C4-2B (cell line): ENCODE data around the gene GEN1.

ENCODE experiments used
- H3K27ac ChIP-seq: fragments of 450-650 bp; 2 replicates; pipeline ENCODE4 v1.5.1; 2017
- CTCF ChIP-seq: fragments of 450-650 bp; conservative IDR thresholded peaks from 2 replicates; pipeline ENCODE4 v1.5.1; 2017; ENCODE audit warnings: mild to moderate bottlenecking
- ZFX ChIP-seq: fragments of 450-650 bp; IDR thresholded peaks from 2 replicates; pipeline ENCODE4 v1.6.1; 2017

GEN1 gene

DNA sequence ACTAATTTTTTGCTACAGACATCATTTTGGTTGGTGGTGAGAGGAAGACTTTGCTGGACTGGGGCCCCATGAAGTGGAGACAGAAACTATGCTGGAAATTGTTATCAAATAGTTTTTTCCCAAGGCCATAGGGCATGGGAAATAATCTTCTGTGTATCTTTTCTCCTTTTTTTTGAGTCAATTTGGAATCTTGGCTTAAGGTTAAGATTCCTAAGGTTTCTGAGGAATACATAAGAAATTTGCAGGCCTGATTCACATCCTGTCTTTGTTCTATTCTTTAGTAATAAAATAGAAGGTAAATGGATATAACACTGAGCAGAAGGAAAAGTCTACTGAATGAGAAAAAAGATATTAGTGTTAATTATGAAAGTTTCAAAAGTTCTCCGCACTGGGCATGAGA is 16.9 kb upstream of the GEN1 start:
- TF ChIP-seq CTCF (no peak), ZFX (no peak)
- H3K27ac ChIP-seq = no peak overlapping the region

DNA sequence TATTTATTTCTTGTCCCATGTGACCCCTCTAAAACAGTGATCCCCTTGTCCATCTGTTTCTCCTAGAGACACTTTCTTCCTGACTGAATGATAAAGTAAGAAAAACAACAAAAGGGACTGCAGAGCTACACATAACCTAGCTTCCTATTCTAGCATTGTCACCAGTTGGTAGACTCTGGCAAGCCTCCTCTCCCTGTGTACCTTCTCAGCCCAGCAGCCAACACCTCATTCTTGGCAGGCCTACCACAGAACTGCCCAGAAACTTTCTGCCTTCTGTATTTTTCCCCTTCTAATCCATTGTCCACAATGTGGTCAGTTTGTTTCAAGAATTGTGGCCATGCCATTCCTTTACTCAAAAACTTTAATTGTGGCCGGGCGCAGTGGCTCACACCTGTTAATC is 13.7 kb upstream of the GEN1 start:
- TF ChIP-seq CTCF (no peak), ZFX (no peak)
- H3K27ac ChIP-seq = no peak overlapping the region

DNA sequence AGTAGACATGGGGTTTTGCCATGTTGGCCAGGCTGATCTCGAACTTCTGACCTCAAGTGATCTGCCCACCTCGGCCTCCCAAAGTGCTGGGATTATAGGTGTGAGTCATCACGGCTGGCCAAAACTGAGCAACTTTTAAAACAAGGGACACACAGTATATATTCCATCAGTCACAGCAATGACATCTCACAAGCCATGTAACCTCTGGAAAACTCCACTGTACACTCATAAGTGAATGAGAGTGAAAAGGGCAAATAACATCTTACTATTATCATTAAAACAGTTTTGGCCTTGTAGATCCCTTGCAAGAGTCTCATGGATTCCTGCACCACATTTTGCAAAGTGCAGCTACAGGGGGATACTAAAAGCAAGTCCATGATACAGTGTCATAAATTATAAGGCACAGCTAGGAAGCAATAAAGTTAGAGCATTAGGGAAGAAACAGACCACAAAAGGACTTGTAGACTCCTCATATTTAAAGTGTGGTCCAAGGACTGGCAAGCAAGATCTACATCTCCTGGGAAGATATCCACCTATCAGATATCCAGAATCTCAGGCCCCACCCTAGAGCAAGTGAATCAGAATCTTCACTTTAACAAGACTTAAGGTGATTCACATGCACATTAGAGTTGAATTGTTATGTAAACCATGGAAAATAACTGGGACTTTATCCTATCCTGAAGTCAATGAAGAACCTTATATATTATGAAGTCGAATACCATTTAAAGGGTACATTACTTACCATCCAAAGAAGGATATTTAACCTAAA is 6.1 kb upstream of the GEN1 start:
- H3K27ac ChIP-seq = no peak overlapping the region
- TF ChIP-seq CTCF (no peak), ZFX (no peak)

- no peak overlapping the region for H3K27ac ChIP-seq
- no peak for TF ChIP-seq CTCF
These were observed 5.2 kb upstream of the GEN1 start for GRCh38 chr2:17748745-17749144.

GRCh38 chr2:17749753-17750438 is 4.0 kb upstream of the GEN1 start:
- TF ChIP-seq ZFX (no peak), CTCF (no peak)
- no peak overlapping the region for H3K27ac ChIP-seq

DNA sequence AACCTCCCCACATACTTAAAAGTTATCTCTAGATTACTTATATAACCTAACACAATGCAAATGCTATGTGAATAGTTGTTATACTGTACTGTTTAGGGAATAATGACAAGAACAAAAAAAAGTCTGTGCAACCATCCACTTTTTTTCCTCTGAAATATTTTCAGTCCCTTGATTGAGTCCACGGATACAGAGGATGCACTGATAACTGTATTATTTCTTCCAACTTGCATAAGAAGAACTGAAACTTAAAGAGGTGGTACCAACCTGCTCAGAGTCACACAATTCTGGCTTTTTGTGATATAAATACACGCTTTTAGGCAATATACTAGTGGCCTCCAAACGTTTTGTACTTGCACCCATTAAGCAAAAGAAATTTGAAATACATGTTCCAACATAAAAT is 1.7 kb upstream of the GEN1 start:
- TF ChIP-seq ZFX (no peak), CTCF (no peak)
- no peak overlapping the region for H3K27ac ChIP-seq

- peak overlapping the region; percentile 91 for H3K27ac ChIP-seq
- TF ChIP-seq CTCF = no peak
- TF ChIP-seq ZFX = no peak
These were observed 791 bp upstream of the GEN1 start for GRCh38 chr2:17752892-17753802.
